ENCODE measurements around the gene IGDCC3.

- TF ChIP-seq CTCF (IDR thresholded peaks at IDR 0.05) (no peak), REST (IDR thresholded peaks at IDR 0.05) (no peak), JUN (IDR thresholded peaks at IDR 0.05) (no peak), E2F6 (IDR thresholded peaks at IDR 0.05; ENCODE audit: borderline replicate concordance, low read depth) (no peak), RFX5 (IDR thresholded peaks at IDR 0.05) (no peak), POLR2A (IDR thresholded peaks at IDR 0.05; ENCODE audit: low read length) (no peak), ESRRA (IDR thresholded peaks at IDR 0.05; ENCODE audit: borderline replicate concordance, low read length) (no peak), MAZ (IDR thresholded peaks at IDR 0.05; ENCODE audit: borderline replicate concordance, low read depth, low read length) (no peak), JUNB (IDR thresholded peaks at IDR 0.05) (no peak), PBX3 (IDR thresholded peaks at IDR 0.05) (no peak)
These were observed 72.0 kb downstream of the IGDCC3 start for GRCh38 chr15:65305776-65306175.

All from A549 (cell line).